ENCODE measurements around the gene PPHLN1.
"Not testable (repeated sequence)": the region's sequence is repeated elsewhere in the genome, so short reads cannot be mapped to it uniquely, and the experiment has no call there.

PPHLN1 gene

GRCh38 chr12:42320796-42321195 lies 5.2 kb upstream of the PPHLN1 start:
- no peak for TF ChIP-seq CTCF (IDR thresholded peaks at IDR 0.05; ENCODE audit: low read depth, low read length)
- no peak overlapping the region for H3K4me3 ChIP-seq (ENCODE audit: low read depth, low read length)

GRCh38 chr12:42322567-42322966 lies 3.4 kb upstream of the PPHLN1 start:
- no peak overlapping the region for H3K4me3 ChIP-seq (ENCODE audit: low read depth, low read length)
- TF ChIP-seq CTCF (IDR thresholded peaks at IDR 0.05; ENCODE audit: low read depth, low read length) = no peak

- TF ChIP-seq CTCF (IDR thresholded peaks at IDR 0.05; ENCODE audit: low read depth, low read length) = no peak
- no peak overlapping the region for H3K4me3 ChIP-seq (ENCODE audit: low read depth, low read length)
Observed at GRCh38 chr12:42323856-42324255, 2.1 kb upstream of the PPHLN1 start.

GRCh38 chr12:42325326-42325652 lies 678 bp upstream of the PPHLN1 start:
- H3K4me3 ChIP-seq (ENCODE audit: low read depth, low read length) = peak overlapping the region; percentile 78
- no peak for TF ChIP-seq CTCF (IDR thresholded peaks at IDR 0.05; ENCODE audit: low read depth, low read length)

- no peak for TF ChIP-seq CTCF (IDR thresholded peaks at IDR 0.05; ENCODE audit: low read depth, low read length)
- peak overlapping the region; percentile 78 for H3K4me3 ChIP-seq (ENCODE audit: low read depth, low read length)
Observed at GRCh38 chr12:42326541-42327226, 717 bp downstream of the PPHLN1 start.

- TF ChIP-seq CTCF (IDR thresholded peaks at IDR 0.05; ENCODE audit: low read depth, low read length) = no peak
- peak overlapping the region; percentile 78 for H3K4me3 ChIP-seq (ENCODE audit: low read depth, low read length)
Observed at GRCh38 chr12:42327227-42327590, 1.2 kb downstream of the PPHLN1 start.

- H3K4me3 ChIP-seq (ENCODE audit: low read depth, low read length) = not testable (repeated sequence)
Observed at GRCh38 chr12:42330097-42330496, 4.1 kb downstream of the PPHLN1 start.

Measured in WI38 (cell line).